Measurements from ENCODE around the gene PISD. TPM values are rescaled to one million over a fixed set of nuclear protein-coding genes. Genes with fewer than 3 reads are reported as not detected.

The PISD gene
- polyA plus RNA-seq, 1 donor = 54.3 TPM

DNA sequence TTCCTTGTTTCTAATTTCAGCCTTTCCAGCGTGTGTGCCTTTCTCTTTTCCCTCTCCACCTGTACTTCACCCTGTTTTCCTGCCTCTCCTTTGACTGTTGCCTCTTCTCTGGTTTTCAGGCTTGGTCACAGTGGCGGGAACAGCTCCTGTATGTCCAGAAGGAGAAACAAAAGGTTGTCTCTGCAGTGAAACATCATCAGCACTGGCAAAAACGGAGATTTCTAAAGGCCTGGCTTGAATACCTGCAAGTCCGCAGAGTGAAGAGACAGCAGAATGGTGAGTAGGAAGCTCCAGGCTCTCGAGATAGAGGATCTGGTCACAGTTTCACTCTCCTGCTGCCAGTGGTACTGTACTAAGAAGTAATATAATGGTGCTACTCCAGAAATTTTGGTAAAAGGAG is 89.1 kb downstream of the PISD start:
- Histone ChIP-seq H3K4me1 (ENCODE audit: control insufficient read depth, insufficient read depth, low read length) (no peaks in the 10 kb centered on the region), H3K27ac (ENCODE audit: low read length) (no peak overlapping the region), H3K27me3 (ENCODE audit: control insufficient read depth, insufficient read depth, low read length) (no peaks in the 10 kb centered on the region), H3K4me3 (ENCODE audit: low read length) (no peak overlapping the region), H3K9me3 (ENCODE audit: control insufficient read depth, low read depth, low read length) (no peaks in the 10 kb centered on the region), H3K36me3 (ENCODE audit: control insufficient read depth, insufficient read depth, low read length) (peaks cover 18% of the 10 kb centered on the region)
- DNase-seq = no peak
- WGBS (ENCODE audit: insufficient coverage, low lambda C conversion rate) = 100% methylated on average over 1 of the region's 5 CpGs

DNA sequence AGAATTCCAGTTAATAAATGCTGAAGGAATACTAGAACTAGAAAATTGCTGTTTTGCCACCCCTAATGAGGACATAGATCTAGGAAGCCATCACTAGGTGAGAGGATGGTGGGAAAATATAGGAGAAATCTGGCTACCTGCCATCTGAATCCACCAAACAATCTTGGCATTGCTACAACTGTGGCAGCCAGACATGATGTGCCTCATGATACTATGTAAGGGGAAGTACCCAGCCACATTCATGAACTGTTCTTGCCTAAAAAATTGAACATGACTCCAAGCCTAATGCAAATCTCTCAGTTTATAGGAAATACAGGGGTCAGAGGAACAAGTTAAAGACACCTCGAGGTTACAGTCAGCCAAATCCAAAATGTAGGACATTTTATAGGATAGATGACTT is 92.9 kb downstream of the PISD start:
- peaks cover 5% of the 10 kb centered on the region for H3K36me3 ChIP-seq (ENCODE audit: control insufficient read depth, insufficient read depth, low read length)
- H3K27ac ChIP-seq (ENCODE audit: low read length) = no peak overlapping the region
- no peaks in the 10 kb centered on the region for H3K4me1 ChIP-seq (ENCODE audit: control insufficient read depth, insufficient read depth, low read length)
- H3K27me3 ChIP-seq (ENCODE audit: control insufficient read depth, insufficient read depth, low read length) = no peaks in the 10 kb centered on the region
- WGBS (ENCODE audit: insufficient coverage, low lambda C conversion rate) = no CpG with 5 or more reads among the region's 1 CpG
- DNase-seq = no peak
- H3K4me3 ChIP-seq (ENCODE audit: low read length) = no peak overlapping the region
- H3K9me3 ChIP-seq (ENCODE audit: control insufficient read depth, low read depth, low read length) = no peaks in the 10 kb centered on the region

Other genes starting within 250 kb of the PISD start
- gene EIF4ENIF1, start 172.4 kb downstream of the PISD start, polyA plus RNA-seq = 27.7 TPM
- 83.1 TPM for gene SFI1, start 165.7 kb downstream of the PISD start, polyA plus RNA-seq
- gene PRR14L, start 87.9 kb upstream of the PISD start, polyA plus RNA-seq = 23.9 TPM
- gene DEPDC5, start 91.8 kb upstream of the PISD start, polyA plus RNA-seq = 12.0 TPM

All from large intestine (tissue), 3 donors.